ENCODE results near the gene BCL11B. TPM values are rescaled to one million over a fixed set of nuclear protein-coding genes. Genes with fewer than 3 reads are reported as not detected.

The BCL11B gene
- total and polyA plus RNA-seq, 2 of the 8 experiments (the other 6 are each of a cell fraction or from before 2014, with no cell fraction given) = 0.63 to 5.9 TPM

DNA sequence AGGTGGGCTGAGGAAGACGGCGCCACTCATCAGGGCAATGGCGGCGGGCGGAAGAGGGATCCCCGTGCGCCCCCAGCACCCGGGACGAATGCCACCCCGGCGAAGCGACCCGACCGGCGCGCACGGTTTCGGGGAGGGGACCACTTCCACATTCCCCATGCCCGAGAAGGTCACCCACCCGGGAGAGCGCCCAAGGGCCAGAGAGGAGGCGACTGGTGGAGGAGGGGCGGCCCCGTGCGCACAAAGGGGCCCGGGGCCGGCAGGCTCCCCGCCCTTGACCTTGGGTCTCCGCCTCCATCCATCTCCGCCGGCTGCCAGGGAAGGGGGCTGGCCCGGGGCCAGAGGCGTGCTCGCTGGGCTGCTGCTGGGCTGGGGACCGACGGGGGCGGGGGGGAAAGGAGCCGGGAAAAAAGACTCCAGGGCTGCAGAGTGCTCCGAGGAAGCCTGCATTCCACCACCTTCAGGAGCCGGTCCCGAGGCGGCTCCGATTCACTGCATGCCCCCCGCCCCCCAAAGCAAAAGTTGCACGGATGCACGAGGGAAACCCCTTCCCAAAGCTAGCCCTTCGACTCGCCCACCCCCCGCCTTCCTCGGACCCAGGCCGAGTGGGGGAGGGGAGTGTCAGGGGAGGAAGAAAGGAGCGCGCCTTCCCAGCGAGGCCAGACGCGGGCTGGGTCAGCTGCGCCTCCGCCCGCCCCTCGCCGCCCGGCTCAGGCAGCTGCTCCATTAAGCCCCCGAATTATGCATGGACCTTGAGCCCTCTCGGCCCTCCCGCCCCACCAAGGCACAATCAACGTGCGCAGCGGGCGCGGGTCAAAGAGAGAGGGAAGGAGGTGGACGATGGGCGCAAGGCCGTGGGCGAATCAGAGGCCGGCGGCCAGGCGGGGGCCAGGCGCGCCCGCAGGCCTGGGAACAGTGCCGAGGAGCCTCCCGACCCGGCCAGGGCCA lies 26.2 kb downstream of the BCL11B start (continued):
- TF ChIP-seq KDM5A (IDR thresholded peaks at IDR 0.05; ENCODE audit: low read length) = no peak
- no peak for TF ChIP-seq CHD2 (IDR thresholded peaks at IDR 0.05; ENCODE audit: low read length)
- TF ChIP-seq SUZ12 (IDR thresholded peaks at IDR 0.05; ENCODE audit: low read length) = no peak
- peak; percentile 73 for TF ChIP-seq MAX (IDR thresholded peaks at IDR 0.05)
- TF ChIP-seq BRCA1 (IDR thresholded peaks at IDR 0.05; ENCODE audit: low read depth, low read length) = no peak
- no peak for TF ChIP-seq JUN (IDR thresholded peaks at IDR 0.05; ENCODE audit: low read depth, low read length)
- no peak; the same call in 1 of the 2 replicates for TF ChIP-seq KDM1A (IDR thresholded peaks at IDR 0.05; ENCODE audit: borderline replicate concordance, low read length)
- TF ChIP-seq PHF8 (conservative IDR thresholded peaks at IDR 0.05; ENCODE audit: low read depth, low read length) = peak; percentile 68
- TF ChIP-seq, protein P1, sequence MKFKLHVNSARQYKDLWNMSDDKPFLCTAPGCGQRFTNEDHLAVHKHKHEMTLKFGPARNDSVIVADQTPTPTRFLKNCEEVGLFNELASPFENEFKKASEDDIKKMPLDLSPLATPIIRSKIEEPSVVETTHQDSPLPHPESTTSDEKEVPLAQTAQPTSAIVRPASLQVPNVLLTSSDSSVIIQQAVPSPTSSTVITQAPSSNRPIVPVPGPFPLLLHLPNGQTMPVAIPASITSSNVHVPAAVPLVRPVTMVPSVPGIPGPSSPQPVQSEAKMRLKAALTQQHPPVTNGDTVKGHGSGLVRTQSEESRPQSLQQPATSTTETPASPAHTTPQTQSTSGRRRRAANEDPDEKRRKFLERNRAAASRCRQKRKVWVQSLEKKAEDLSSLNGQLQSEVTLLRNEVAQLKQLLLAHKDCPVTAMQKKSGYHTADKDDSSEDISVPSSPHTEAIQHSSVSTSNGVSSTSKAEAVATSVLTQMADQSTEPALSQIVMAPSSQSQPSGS (IDR thresholded peaks at IDR 0.05; ENCODE audit: low read length) = no peak
- TF ChIP-seq EGR1 (IDR thresholded peaks at IDR 0.05; ENCODE audit: borderline replicate concordance, low read depth, low read length) = peak; percentile 18; the same call in 1 of the 2 replicates
- TF ChIP-seq POU5F1 (IDR thresholded peaks at IDR 0.05; ENCODE audit: low read depth, low read length) = no peak
- TF ChIP-seq CREB1 (IDR thresholded peaks at IDR 0.05) = peak; percentile 43; the same call in 1 of the 2 replicates
- no peak for TF ChIP-seq ZNF274 (IDR thresholded peaks at IDR 0.05; ENCODE audit: borderline replicate concordance, extremely low read depth, low read length)
- TF ChIP-seq, protein P2, sequence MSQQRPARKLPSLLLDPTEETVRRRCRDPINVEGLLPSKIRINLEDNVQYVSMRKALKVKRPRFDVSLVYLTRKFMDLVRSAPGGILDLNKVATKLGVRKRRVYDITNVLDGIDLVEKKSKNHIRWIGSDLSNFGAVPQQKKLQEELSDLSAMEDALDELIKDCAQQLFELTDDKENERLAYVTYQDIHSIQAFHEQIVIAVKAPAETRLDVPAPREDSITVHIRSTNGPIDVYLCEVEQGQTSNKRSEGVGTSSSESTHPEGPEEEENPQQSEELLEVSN (IDR thresholded peaks at IDR 0.05) = peak; percentile 77
- TF ChIP-seq EP300 (IDR thresholded peaks at IDR 0.05; ENCODE audit: borderline replicate concordance in 1 of 2, low read depth in 2 of 2, low read length in 2 of 2) = peak in 1 of 2 experiments; percentile 64; a peak in 1 of 3 replicates
- TF ChIP-seq EZH2 (IDR thresholded peaks at IDR 0.05; ENCODE audit: low read depth, low read length, severe bottlenecking) = no peak
- 0 out of 2 replicates have a peak, but pooled peaks have one; percentile 11 for TF ChIP-seq SP1 (IDR thresholded peaks at IDR 0.05; ENCODE audit: low read depth, low read length)
- TF ChIP-seq CEBPB (IDR thresholded peaks at IDR 0.05; ENCODE audit: low read depth, low read length) = no peak
- 0 out of 2 replicates have a peak, but pooled peaks have one; percentile 41 for TF ChIP-seq CHD1 (IDR thresholded peaks at IDR 0.05; ENCODE audit: low read depth, low read length)

Data from H1 (cell line).